Subcutaneous adipose tissue (tissue), 4 donors: ENCODE measurements around the gene MTF1. TPM values are rescaled to one million over a fixed set of nuclear protein-coding genes. Genes with fewer than 3 reads are reported as not detected.

Source experiments
- total RNA-seq, 4 donors: library from RNA; depleted of rRNA; stranded (reverse); fragments of >200 nt; gene quantifications; one replicate each; pipeline ENCODE4 v1.1.0, GENCODE V29; 2016
- TF ChIP-seq, protein P1 (sequence below): fragments of 450-650 bp; IDR thresholded peaks from one replicate; pipeline ENCODE4 v1.5.1; 2016; ENCODE audit warnings: low read depth, mild to moderate bottlenecking, control low read depth, antibody characterized with exemption, moderate library complexity

MTF1 gene
- total RNA-seq, 4 donors from 2014 or later: 5.7 to 6.8 (median 6.5) TPM

GRCh38 chr1:37850352-37850955 is 8.9 kb downstream of the MTF1 start:
- TF ChIP-seq, protein P1, sequence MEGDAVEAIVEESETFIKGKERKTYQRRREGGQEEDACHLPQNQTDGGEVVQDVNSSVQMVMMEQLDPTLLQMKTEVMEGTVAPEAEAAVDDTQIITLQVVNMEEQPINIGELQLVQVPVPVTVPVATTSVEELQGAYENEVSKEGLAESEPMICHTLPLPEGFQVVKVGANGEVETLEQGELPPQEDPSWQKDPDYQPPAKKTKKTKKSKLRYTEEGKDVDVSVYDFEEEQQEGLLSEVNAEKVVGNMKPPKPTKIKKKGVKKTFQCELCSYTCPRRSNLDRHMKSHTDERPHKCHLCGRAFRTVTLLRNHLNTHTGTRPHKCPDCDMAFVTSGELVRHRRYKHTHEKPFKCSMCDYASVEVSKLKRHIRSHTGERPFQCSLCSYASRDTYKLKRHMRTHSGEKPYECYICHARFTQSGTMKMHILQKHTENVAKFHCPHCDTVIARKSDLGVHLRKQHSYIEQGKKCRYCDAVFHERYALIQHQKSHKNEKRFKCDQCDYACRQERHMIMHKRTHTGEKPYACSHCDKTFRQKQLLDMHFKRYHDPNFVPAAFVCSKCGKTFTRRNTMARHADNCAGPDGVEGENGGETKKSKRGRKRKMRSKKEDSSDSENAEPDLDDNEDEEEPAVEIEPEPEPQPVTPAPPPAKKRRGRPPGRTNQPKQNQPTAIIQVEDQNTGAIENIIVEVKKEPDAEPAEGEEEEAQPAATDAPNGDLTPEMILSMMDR: no peak

GRCh38 chr1:37849480-37849879 is 9.9 kb downstream of the MTF1 start:
- TF ChIP-seq, protein P1: no peak

- TF ChIP-seq, protein P1: no peak
These were observed 12.6 kb downstream of the MTF1 start for GRCh38 chr1:37846647-37847339.

GRCh38 chr1:37845786-37846185 is 13.6 kb downstream of the MTF1 start:
- TF ChIP-seq, protein P1: no peak

DNA sequence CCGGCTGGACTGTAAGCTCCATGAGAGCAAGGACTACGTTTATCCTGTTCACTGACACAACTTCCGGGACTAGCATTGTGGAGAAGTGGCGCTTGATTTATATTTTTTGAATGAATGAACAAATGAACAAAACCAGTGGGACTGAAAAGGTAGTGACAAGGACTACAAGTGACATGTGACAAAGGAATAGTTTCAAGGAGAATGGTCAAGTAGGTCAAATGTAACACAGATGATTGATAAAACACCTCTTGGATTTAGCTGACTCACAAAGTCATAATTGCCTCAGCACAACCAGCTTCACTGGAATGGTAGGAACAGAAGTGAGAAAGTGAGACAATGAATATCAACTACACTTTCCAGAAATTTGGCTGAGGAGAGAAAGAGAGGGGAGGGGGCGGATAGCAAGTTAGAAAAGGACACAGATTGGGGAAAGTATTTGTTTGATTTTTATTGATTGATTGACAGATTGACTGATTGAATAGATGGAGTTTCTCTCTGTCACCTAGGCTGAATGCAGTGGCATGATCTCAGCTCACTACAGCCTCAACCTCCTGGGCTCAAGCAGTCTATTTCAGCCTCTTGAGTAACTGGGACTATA is 14.2 kb downstream of the MTF1 start:
- TF ChIP-seq, protein P1: no peak

- TF ChIP-seq, protein P1: no peak
These were observed 14.9 kb downstream of the MTF1 start for GRCh38 chr1:37844536-37844935.

GRCh38 chr1:37841652-37842051 is 17.7 kb downstream of the MTF1 start:
- TF ChIP-seq, protein P1: no peak
